ENCODE measurements around the gene ANTKMT.

DNA sequence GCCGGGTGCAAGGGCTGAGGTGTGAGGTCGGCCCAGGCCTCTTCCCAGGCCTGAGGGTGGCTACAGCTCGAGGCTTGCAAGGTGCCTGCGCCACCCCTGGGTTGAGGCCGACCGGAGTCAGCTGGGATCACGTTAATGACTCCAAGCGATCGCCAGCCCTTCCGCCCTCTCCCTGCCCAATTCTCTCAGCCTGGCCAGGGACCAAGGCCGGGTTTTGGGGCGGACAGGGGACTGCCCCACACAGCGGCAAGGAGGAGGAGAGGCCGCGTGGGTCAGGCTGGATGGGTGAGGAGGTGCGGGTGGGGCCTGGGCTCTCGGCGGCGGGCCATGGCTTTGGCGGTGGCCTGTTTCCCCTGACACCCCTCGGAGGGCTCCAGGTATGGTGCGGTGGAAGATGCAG is 27.6 kb upstream of the ANTKMT start:
- no peak for TF ChIP-seq MAFK (IDR thresholded peaks at IDR 0.05; ENCODE audit: low read depth, low read length)
- TF ChIP-seq, protein P1, sequence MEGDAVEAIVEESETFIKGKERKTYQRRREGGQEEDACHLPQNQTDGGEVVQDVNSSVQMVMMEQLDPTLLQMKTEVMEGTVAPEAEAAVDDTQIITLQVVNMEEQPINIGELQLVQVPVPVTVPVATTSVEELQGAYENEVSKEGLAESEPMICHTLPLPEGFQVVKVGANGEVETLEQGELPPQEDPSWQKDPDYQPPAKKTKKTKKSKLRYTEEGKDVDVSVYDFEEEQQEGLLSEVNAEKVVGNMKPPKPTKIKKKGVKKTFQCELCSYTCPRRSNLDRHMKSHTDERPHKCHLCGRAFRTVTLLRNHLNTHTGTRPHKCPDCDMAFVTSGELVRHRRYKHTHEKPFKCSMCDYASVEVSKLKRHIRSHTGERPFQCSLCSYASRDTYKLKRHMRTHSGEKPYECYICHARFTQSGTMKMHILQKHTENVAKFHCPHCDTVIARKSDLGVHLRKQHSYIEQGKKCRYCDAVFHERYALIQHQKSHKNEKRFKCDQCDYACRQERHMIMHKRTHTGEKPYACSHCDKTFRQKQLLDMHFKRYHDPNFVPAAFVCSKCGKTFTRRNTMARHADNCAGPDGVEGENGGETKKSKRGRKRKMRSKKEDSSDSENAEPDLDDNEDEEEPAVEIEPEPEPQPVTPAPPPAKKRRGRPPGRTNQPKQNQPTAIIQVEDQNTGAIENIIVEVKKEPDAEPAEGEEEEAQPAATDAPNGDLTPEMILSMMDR (conservative IDR thresholded peaks at IDR 0.05; ENCODE audit: low read depth, low read length), result no peak
- no peak for TF ChIP-seq POLR2A (IDR thresholded peaks at IDR 0.05; ENCODE audit: low read depth, low read length)
- TF ChIP-seq SMC3 (IDR thresholded peaks at IDR 0.05; ENCODE audit: low read depth, low read length), result no peak
- TF ChIP-seq NFE2L2 (IDR thresholded peaks at IDR 0.05; ENCODE audit: low read depth, low read length), result no peak
- no peak for TF ChIP-seq FOS (IDR thresholded peaks at IDR 0.05; ENCODE audit: low read depth, low read length)
- TF ChIP-seq MAZ (IDR thresholded peaks at IDR 0.05; ENCODE audit: borderline replicate concordance, low read depth, low read length), result no peak
- TF ChIP-seq CEBPB (IDR thresholded peaks at IDR 0.05; ENCODE audit: low read depth, low read length), result no peak
- TF ChIP-seq, protein P2, sequence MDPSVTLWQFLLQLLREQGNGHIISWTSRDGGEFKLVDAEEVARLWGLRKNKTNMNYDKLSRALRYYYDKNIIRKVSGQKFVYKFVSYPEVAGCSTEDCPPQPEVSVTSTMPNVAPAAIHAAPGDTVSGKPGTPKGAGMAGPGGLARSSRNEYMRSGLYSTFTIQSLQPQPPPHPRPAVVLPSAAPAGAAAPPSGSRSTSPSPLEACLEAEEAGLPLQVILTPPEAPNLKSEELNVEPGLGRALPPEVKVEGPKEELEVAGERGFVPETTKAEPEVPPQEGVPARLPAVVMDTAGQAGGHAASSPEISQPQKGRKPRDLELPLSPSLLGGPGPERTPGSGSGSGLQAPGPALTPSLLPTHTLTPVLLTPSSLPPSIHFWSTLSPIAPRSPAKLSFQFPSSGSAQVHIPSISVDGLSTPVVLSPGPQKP (IDR thresholded peaks at IDR 0.05; ENCODE audit: borderline replicate concordance, low read depth, low read length), result no peak

All from IMR-90 (cell line).